Measurements from ENCODE around the gene TAF4B.

TAF4B gene

DNA sequence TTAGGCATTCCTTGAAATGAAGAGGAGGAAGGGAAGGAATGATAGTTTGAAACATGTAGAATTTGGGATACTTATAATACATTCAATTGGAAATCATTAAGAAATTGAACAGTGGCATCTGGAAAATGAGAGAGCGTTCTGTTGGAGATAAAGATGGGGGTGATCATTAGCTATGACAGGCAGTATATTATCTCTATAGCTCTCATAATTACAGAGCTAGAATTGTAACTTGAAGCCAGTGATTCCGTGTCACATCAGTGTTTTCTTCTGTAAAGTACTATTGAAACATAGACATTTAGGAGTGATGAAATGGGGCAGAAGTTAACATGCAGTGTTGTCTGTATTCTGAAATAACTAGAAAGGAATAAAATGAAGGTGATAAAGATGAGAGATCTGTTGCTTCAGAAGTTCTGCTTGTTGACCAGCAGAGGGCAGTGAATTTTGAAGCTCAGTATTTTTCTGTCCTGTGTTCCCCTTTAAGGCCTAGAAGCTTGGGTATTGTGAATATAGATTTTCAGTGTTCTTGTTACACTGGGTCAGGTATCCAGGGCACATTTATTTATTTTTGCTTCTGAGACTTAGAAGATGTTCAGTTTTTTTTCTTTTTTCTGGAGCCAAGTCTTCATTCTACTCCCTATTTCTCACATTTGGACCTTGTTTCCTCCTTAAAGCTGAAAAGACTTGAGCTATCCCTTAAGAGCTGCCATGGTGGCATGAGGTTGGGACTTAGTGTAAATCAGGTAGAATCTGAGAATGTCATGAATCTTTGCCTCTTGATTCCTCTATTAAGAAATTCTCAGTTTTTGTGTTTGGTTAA is 157.4 kb downstream of the TAF4B start:
- DNase-seq, result peak; percentile 11

DNA sequence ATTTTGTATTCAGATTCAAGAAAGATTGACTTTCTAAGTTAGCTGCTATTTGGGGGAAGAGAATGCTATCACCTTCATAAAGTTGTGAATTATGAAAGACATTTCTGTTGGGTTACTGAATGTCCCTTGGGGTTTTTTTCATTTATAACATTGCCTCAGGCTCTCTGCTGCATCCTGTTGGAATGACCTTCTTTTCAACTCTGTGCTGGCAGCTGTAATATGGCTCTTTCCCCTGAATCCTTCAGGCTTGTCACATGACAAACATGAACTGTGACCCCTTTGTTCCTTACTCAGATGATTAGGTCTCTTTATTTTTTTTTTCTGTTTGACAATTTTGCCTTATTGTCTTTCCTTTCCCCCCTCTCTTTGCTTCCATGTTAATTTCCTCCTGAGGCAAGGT is 159.8 kb downstream of the TAF4B start:
- DNase-seq, result no peak

- no peak for DNase-seq
These were observed 160.2 kb downstream of the TAF4B start for GRCh38 chr18:26386441-26386840.

DNA sequence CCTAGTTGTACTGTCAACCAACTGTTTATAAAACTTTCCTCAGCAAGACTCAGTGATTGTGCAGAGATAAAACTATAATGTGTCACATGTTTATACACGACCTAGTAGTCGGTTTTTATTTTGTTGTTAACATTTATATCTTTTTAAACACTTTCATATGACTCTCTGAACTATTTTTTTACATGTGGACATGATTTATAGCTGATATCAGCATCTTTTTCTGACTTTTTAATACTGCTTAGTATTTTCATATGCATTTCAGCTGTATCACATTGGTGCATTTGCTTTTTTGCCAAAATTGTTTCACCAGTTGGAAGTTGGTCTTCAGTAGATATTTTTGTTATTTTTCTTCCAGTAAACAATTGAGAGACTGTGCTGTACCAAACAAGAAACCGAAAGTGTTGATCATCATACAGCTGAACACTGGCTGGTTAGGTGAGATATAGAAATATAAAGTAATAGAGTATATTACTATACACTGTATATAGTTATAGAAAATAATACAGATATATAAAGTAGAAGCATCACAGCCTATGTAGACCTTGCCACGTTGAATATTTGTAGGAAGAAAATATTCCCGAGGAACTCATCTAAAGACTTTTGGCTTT is 167.9 kb downstream of the TAF4B start:
- DNase-seq, result no peak

DNA sequence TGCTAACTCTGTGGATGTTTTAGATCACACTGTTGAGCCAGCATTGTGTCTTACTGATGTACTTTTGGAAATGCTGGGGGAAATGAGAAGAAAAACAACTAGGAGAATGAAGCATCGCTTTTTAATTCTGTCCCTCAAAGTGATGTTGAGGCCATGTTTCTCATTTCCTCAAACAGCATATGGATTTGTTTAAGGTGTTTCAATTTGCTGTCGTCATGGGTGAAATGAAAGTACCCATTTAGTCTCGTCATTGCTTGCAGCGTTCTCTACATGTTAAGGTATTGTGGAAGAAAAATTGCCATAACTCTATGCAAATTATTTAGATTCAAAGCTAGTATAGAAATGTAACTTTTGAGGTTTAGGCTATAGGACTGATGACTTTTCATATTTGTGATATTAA is 170.8 kb downstream of the TAF4B start:
- DNase-seq, result no peak

GRCh38 chr18:26403491-26403890 is 177.2 kb downstream of the TAF4B start:
- no peak for DNase-seq

- no peak for DNase-seq
These were observed 179.1 kb downstream of the TAF4B start for GRCh38 chr18:26405190-26405801.

DNA sequence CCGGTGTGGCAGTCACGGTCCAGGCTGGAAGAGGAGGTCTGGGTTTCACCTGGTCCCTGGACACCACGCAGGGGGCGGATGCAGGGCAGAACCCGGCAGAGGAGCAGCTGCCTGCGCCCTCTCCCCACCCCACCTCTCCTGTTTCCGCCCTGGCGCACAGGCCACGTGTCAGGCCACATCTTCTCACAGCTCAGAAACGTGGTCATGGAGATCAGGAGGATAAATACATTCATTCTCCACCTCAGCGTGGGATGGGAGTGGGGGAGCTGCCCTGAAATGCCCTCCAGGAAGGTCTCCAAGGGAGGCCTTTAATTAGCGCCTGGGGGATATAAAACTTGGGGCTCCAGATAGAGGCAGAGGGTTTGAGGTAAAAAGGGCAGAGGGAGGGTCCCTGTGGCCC is 180.1 kb downstream of the TAF4B start:
- no peak for DNase-seq

DNA sequence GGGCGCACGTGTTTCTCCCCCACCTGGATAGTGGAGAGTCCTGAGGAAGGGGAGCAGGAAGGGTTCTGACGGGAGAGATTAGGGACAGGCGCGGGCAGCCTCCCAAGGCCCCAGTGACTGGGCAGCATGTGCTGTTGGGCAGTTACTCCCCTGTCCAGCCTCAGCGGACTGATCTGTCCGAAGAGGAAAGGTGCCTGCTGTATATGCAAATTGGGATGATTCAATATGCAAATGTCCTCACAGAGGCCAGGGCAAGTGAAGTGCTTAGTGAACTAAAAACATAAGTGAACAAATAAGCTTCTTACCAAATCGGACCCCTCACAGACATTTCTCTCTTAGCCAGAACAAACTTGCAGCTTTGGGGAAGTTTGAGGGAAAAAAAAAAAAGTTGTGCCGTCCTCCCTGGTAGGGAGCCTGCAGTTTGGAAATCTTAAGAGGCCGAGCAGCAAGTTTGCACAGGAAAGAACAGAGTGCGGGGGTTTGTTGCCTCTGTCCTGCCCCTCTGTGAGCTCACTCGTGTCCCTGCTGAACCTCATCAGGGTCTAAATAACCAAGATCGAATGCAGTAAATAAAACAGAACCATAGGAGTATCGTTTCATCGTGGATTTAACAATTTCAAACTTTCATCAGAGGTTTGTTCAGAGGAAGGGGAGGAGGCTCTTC is 180.7 kb downstream of the TAF4B start:
- no peak for DNase-seq

- no peak for DNase-seq
These were observed 181.7 kb downstream of the TAF4B start for GRCh38 chr18:26407736-26408601.

DNA sequence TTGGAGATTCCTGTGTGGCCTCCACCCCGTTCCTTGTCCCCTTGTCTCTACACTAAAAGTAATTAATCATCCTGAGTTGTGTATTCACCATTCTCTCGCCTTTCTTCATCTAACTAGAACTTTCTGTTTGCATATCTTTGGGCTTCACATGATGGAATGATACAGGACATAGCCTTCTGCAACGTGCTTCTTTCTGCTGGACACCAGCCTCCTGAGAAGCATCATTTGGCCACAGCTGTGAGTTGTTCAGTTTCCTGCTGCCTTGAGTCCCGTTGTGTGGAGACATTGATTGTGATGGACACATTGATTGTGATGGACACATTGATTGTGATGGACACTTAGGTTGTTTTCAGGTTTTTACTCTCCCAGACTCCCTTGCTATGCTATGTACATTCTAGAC is 182.8 kb downstream of the TAF4B start:
- no peak for DNase-seq

GRCh38 chr18:26414901-26415440 is 188.7 kb downstream of the TAF4B start:
- DNase-seq, result no peak

GRCh38 chr18:26415631-26416030 is 189.4 kb downstream of the TAF4B start:
- no peak for DNase-seq

- DNase-seq, result no peak
These were observed 190.5 kb downstream of the TAF4B start for GRCh38 chr18:26416652-26417150.

GRCh38 chr18:26417190-26417589 is 190.9 kb downstream of the TAF4B start:
- no peak for DNase-seq

GRCh38 chr18:26418225-26418624 is 192.0 kb downstream of the TAF4B start:
- no peak for DNase-seq

- DNase-seq, result no peak
These were observed 193.5 kb downstream of the TAF4B start for GRCh38 chr18:26419746-26420145.

GRCh38 chr18:26421503-26421902 is 195.3 kb downstream of the TAF4B start:
- DNase-seq, result no peak

GRCh38 chr18:26421931-26422330 is 195.7 kb downstream of the TAF4B start:
- DNase-seq, result no peak

GRCh38 chr18:26422472-26423162 is 196.4 kb downstream of the TAF4B start:
- no peak for DNase-seq

DNA sequence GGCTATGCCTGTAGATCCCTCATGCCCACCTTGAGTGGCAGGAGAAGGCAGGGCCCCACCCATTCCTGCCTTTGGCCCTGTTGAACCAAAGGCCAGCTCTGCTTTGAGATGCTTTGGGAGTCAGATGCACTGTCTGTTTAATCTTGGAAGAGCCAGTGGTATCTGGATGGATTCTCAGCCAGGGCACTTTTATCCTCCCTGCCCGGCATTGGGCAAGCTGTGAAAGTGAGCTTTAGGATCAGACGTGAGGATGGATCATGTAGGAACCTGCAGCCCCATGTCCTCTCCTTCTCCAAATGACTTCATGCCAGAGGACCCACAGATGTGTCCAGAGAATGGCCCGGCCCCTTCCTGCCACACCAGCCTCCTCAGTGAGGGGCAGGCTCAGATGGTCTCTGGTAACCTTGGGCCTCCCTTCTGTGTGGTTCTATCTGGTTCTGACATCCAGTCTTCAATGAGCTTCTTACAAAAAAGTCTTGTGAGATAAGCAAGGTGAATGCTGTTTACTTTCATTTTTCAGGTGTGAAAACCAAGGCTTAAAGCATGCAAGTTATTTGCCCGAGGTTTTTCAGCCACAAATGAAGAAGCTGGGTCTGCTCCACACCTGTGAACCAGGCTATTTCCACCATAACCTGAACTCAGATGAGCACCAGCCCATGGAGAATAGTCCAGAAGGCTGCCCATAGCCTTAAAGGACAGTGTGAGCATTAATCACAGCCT is 198.3 kb downstream of the TAF4B start:
- no peak for DNase-seq
